ENCODE results near the gene ANKRD62. TPM values are rescaled to one million over a fixed set of nuclear protein-coding genes. Genes with fewer than 3 reads are reported as not detected.

Gene ANKRD62
- total and polyA plus RNA-seq, 4 donors = under 0.01 TPM; not detected in 3

GRCh38 chr18:12101266-12101665 lies 7.6 kb downstream of the ANKRD62 start:
- no peak for TF ChIP-seq CTCF (IDR thresholded peaks at IDR 0.05; ENCODE audit: low read depth, low read length, missing input control)
- TF ChIP-seq JUND (IDR thresholded peaks at IDR 0.05) = no peak
- TF ChIP-seq TAF1 (conservative IDR thresholded peaks at IDR 0.05) = no peak
- TF ChIP-seq RXRA (IDR thresholded peaks at IDR 0.05) = no peak
- no peak for TF ChIP-seq FOXA2 (IDR thresholded peaks at IDR 0.05)
- TF ChIP-seq EGR1 (IDR thresholded peaks at IDR 0.05; ENCODE audit: low read depth in 2 of 2) = no peak
- no peak for TF ChIP-seq FOXA1 (IDR thresholded peaks at IDR 0.05)
- no peak for TF ChIP-seq SP1 (IDR thresholded peaks at IDR 0.05)
- TF ChIP-seq REST (IDR thresholded peaks at IDR 0.05) = no peak
- TF ChIP-seq MAX (IDR thresholded peaks at IDR 0.05) = no peak
- TF ChIP-seq YY1 (IDR thresholded peaks at IDR 0.05) = no peak
- TF ChIP-seq GABPA (IDR thresholded peaks at IDR 0.05 in 1 of 2, conservative IDR thresholded peaks at IDR 0.05 in 1 of 2) = no peak
- H3K36me3 ChIP-seq (ENCODE audit: control insufficient read depth in 4 of 4, insufficient read depth in 3 of 4, low read depth in 1 of 4, low read length in 3 of 4) = no peaks in the 10 kb centered on the region
- H3K4me3 ChIP-seq (ENCODE audit: low read depth in 1 of 3, low read length in 3 of 3) = no peak overlapping the region
- WGBS = 89% methylated on average over 1 of the region's 1 CpG
- H3K9me3 ChIP-seq (ENCODE audit: control insufficient read depth in 4 of 4, low read length in 3 of 4) = no peaks in the 10 kb centered on the region
- no peaks in the 10 kb centered on the region for H3K4me1 ChIP-seq (ENCODE audit: control insufficient read depth in 4 of 4, insufficient read depth in 4 of 4, low read length in 3 of 4)
- H3K27ac ChIP-seq (ENCODE audit: low read depth in 1 of 2, low read length in 2 of 2) = no peak overlapping the region
- H3K9ac ChIP-seq (ENCODE audit: low read depth in 1 of 2, low read length in 2 of 2) = no peak overlapping the region
- DNase-seq (ENCODE audit: low spot score) = no peak
- H3K27me3 ChIP-seq (ENCODE audit: control insufficient read depth in 4 of 4, insufficient read depth in 4 of 4, low read length in 3 of 4) = no peaks in the 10 kb centered on the region

GRCh38 chr18:12102136-12102842 lies 8.6 kb downstream of the ANKRD62 start:
- 77% methylated on average over 13 of the region's 13 CpGs for WGBS

More at GRCh38 chr18:12102136-12102842, 8.6 kb downstream of the ANKRD62 start:
- H3K9ac ChIP-seq (ENCODE audit: low read depth in 1 of 2, low read length in 2 of 2) = no peak overlapping the region
- H3K4me1 ChIP-seq (ENCODE audit: control insufficient read depth in 4 of 4, insufficient read depth in 4 of 4, low read length in 3 of 4) = no peaks in the 10 kb centered on the region
- H3K36me3 ChIP-seq (ENCODE audit: control insufficient read depth in 4 of 4, insufficient read depth in 3 of 4, low read depth in 1 of 4, low read length in 3 of 4) = no peaks in the 10 kb centered on the region
- H3K4me3 ChIP-seq (ENCODE audit: low read depth in 1 of 3, low read length in 3 of 3) = no peak overlapping the region
- no peak overlapping the region for H3K27ac ChIP-seq (ENCODE audit: low read depth in 1 of 2, low read length in 2 of 2)
- TF ChIP-seq GABPA (IDR thresholded peaks at IDR 0.05 in 1 of 2, conservative IDR thresholded peaks at IDR 0.05 in 1 of 2) = no peak
- TF ChIP-seq FOXA2 (IDR thresholded peaks at IDR 0.05) = no peak
- no peak for TF ChIP-seq MAX (IDR thresholded peaks at IDR 0.05)
- TF ChIP-seq JUND (IDR thresholded peaks at IDR 0.05) = no peak
- no peak for TF ChIP-seq FOXA1 (IDR thresholded peaks at IDR 0.05)
- no peak for TF ChIP-seq RAD21 (IDR thresholded peaks at IDR 0.05)
- TF ChIP-seq SP1 (IDR thresholded peaks at IDR 0.05) = no peak
- TF ChIP-seq RXRA (IDR thresholded peaks at IDR 0.05) = no peak
- TF ChIP-seq ATF3 (IDR thresholded peaks at IDR 0.05) = no peak
- TF ChIP-seq REST (IDR thresholded peaks at IDR 0.05) = no peak
- TF ChIP-seq HNF4G (IDR thresholded peaks at IDR 0.05) = no peak
- DNase-seq (ENCODE audit: low spot score) = no peak
- no peaks in the 10 kb centered on the region for H3K27me3 ChIP-seq (ENCODE audit: control insufficient read depth in 4 of 4, insufficient read depth in 4 of 4, low read length in 3 of 4)
- H3K9me3 ChIP-seq (ENCODE audit: control insufficient read depth in 4 of 4, low read length in 3 of 4) = no peaks in the 10 kb centered on the region
